GM19238 (cell line): ENCODE measurements around the gene LAMA3.

ENCODE experiments used
- DNase-seq: peaks from one replicate; pipeline ENCODE4 v3.0.0; 2011; ENCODE audit warnings: low spot score; ENCODE audit not compliant: insufficient read length

LAMA3 gene

GRCh38 chr18:23893653-23894052 is 204.4 kb downstream of the LAMA3 start:
- DNase-seq, result no peak

GRCh38 chr18:23894661-23895175 is 205.5 kb downstream of the LAMA3 start:
- no peak for DNase-seq

GRCh38 chr18:23897291-23897690 is 208.0 kb downstream of the LAMA3 start:
- DNase-seq, result no peak

- DNase-seq, result no peak
Measured at GRCh38 chr18:23897733-23898132, 208.5 kb downstream of the LAMA3 start.

GRCh38 chr18:23900994-23901393 is 211.7 kb downstream of the LAMA3 start:
- no peak for DNase-seq

- no peak for DNase-seq
Measured at GRCh38 chr18:23902396-23902795, 213.1 kb downstream of the LAMA3 start.

- DNase-seq, result no peak
Measured at GRCh38 chr18:23903971-23904370, 214.7 kb downstream of the LAMA3 start.

GRCh38 chr18:23906658-23907057 is 217.4 kb downstream of the LAMA3 start:
- no peak for DNase-seq

- no peak for DNase-seq
Measured at GRCh38 chr18:23908827-23909226, 219.6 kb downstream of the LAMA3 start.

GRCh38 chr18:23910032-23910431 is 220.8 kb downstream of the LAMA3 start:
- DNase-seq, result no peak

- DNase-seq, result no peak
Measured at GRCh38 chr18:23912356-23912755, 223.1 kb downstream of the LAMA3 start.

- no peak for DNase-seq
Measured at GRCh38 chr18:23916338-23916737, 227.1 kb downstream of the LAMA3 start.

- peak; percentile 40 for DNase-seq
Measured at GRCh38 chr18:23918395-23919032, 229.3 kb downstream of the LAMA3 start.

GRCh38 chr18:23920054-23920453 is 230.8 kb downstream of the LAMA3 start:
- DNase-seq, result no peak

GRCh38 chr18:23921716-23922285 is 232.5 kb downstream of the LAMA3 start:
- no peak for DNase-seq

- DNase-seq, result no peak
Measured at GRCh38 chr18:23922939-23923338, 233.7 kb downstream of the LAMA3 start.

GRCh38 chr18:23924813-23925212 is 235.6 kb downstream of the LAMA3 start:
- no peak for DNase-seq

GRCh38 chr18:23926571-23926970 is 237.3 kb downstream of the LAMA3 start:
- DNase-seq, result no peak

GRCh38 chr18:23927821-23928746 is 238.8 kb downstream of the LAMA3 start:
- no peak for DNase-seq

GRCh38 chr18:23929362-23929930 is 240.2 kb downstream of the LAMA3 start:
- no peak for DNase-seq

- DNase-seq, result no peak
Measured at GRCh38 chr18:23930002-23930401, 240.7 kb downstream of the LAMA3 start.
